H1 (cell line): ENCODE measurements around the gene IGSF9B. TPM values are rescaled to one million over a fixed set of nuclear protein-coding genes. Genes with fewer than 3 reads are reported as not detected.

ENCODE experiments used
- CTCF ChIA-PET: fragments of 300-600 bp; sonication (Branson Sonifier 250); formaldehyde crosslinking; loops from one replicate; lab custom pipeline; 2021; ENCODE audit not compliant: partially characterized antibody; lab: Charles Lee
- POLR2A ChIA-PET: fragments of 300-600 bp; sonication (Branson Sonifier 250); formaldehyde crosslinking; loops from one replicate; lab custom pipeline; 2021; ENCODE audit warnings: inconsistent platforms; ENCODE audit not compliant: partially characterized antibody; lab: Charles Lee
- DNase-seq, 2 experiments: peaks; one replicate each; pipeline versions ENCODE4 v3.0.0 to v3.0.0-alpha.2; 2010 to 2022; ENCODE audit warnings: low spot score in 2 of 2, low read depth in 1 of 2, mixed read lengths in 1 of 2
- FAIRE-seq: peaks from 2 replicates; lab custom pipeline; 2011; peaks lifted over from hg19 to GRCh38; lab: Jason Lieb, UNC
- H2AFZ ChIP-seq: 2 replicates; pipeline ENCODE4 v1.8.1; 2012; ENCODE audit warnings: low read length, inconsistent platforms
- H2AK5ac ChIP-seq: 2 replicates; pipeline ENCODE4 v1.6.1; 2013; ENCODE audit warnings: low read depth, low read length
- H2BK120ac ChIP-seq: replicated peaks from 2 replicates; pipeline ENCODE3; 2013; ENCODE audit warnings: low read depth, low read length, inconsistent platforms
- H2BK12ac ChIP-seq: 2 replicates; pipeline ENCODE4 v1.6.1; 2013; ENCODE audit warnings: low read depth, low read length
- H2BK15ac ChIP-seq: 2 replicates; pipeline ENCODE4 v1.6.1; 2013; ENCODE audit warnings: low read length
- H2BK20ac ChIP-seq: 2 replicates; pipeline ENCODE4 v1.6.1; 2013; ENCODE audit warnings: low read length
- H2BK5ac ChIP-seq: 2 replicates; pipeline ENCODE4 v1.6.1; 2013; ENCODE audit warnings: low read depth, low read length
- H3K14ac ChIP-seq: 2 replicates; pipeline ENCODE4 v1.6.1; 2013; ENCODE audit warnings: inconsistent platforms; ENCODE audit not compliant: insufficient read length
- H3K18ac ChIP-seq: 2 replicates; pipeline ENCODE4 v1.6.1; 2013; ENCODE audit warnings: low read length; ENCODE audit errors: extremely low read depth
- H3K23ac ChIP-seq: 2 replicates; pipeline ENCODE4 v1.6.1; 2013; ENCODE audit warnings: inconsistent platforms; ENCODE audit not compliant: insufficient read length
- H3K23me2 ChIP-seq: 2 replicates; pipeline ENCODE4 v1.6.1; 2013; ENCODE audit warnings: low read depth, low read length
- H3K27ac ChIP-seq: 2 replicates; pipeline ENCODE4 v1.6.1; 2011; ENCODE audit warnings: low read depth, low read length, inconsistent platforms
- H3K27me3 ChIP-seq, 4 experiments: replicated peaks in 1 of 4; 1 replicate in 1 of 4; 2 replicates in 3 of 4; pipeline versions ENCODE4 v1.6.1 to v1.8.1; 2011 to 2013; ENCODE audit warnings: low read length in 3 of 4, mild to moderate bottlenecking in 3 of 4, inconsistent platforms in 2 of 4, mixed read lengths in 2 of 4, moderate library complexity in 1 of 4; ENCODE audit not compliant: control insufficient read depth in 3 of 4, insufficient read depth in 3 of 4; ENCODE audit errors: extremely low read depth in 1 of 4
- H3K36me3 ChIP-seq, 4 experiments: 2 replicates each; pipeline versions ENCODE4 v1.6.1 to v1.8.1; 2011 to 2013; ENCODE audit warnings: mild to moderate bottlenecking in 4 of 4, low read length in 3 of 4, moderate library complexity in 2 of 4, control low read depth in 1 of 4, inconsistent platforms in 1 of 4; ENCODE audit not compliant: insufficient read depth in 4 of 4, control insufficient read depth in 2 of 4
- H3K4ac ChIP-seq: replicated peaks from 2 replicates; pipeline ENCODE3; 2013; ENCODE audit warnings: low read length, low read depth, mixed read lengths, inconsistent platforms; ENCODE audit not compliant: insufficient read length
- H3K4me1 ChIP-seq, 4 experiments: replicated peaks in 1 of 4; 1 replicate in 1 of 4; 2 replicates in 3 of 4; pipeline versions ENCODE4 v1.6.1 to v1.8.1; 2011 to 2013; ENCODE audit warnings: low read length in 3 of 4, inconsistent platforms in 2 of 4, mixed read lengths in 1 of 4; ENCODE audit not compliant: insufficient read depth in 4 of 4, control insufficient read depth in 3 of 4
- H3K4me2 ChIP-seq, 2 experiments: 2 replicates each; pipeline versions ENCODE4 v1.6.1 to v1.8.1; 2011 to 2013; ENCODE audit warnings: low read depth in 2 of 2, low read length in 2 of 2, control low read depth in 1 of 2, inconsistent platforms in 1 of 2, mild to moderate bottlenecking in 1 of 2; ENCODE audit not compliant: insufficient read depth in 1 of 2
- H3K4me3 ChIP-seq, 4 experiments: fragments of 200-600, 300-600 bp in 1 of 4; sonication (generic), shearing (Covaris generic), sonication (Bioruptor Twin) in 1 of 4; 2 replicates each; pipeline versions ENCODE4 v1.5.1 to v1.8.1; 2011 to 2016; ENCODE audit warnings: low read length in 4 of 4, low read depth in 3 of 4, control low read depth in 2 of 4, inconsistent platforms in 2 of 4, mild to moderate bottlenecking in 2 of 4, mixed read lengths in 1 of 4, moderate library complexity in 1 of 4; ENCODE audit not compliant: insufficient read depth in 2 of 4; ENCODE audit errors: extremely low read depth in 1 of 4
- H3K56ac ChIP-seq: replicated peaks from 2 replicates; pipeline ENCODE3; 2013; ENCODE audit warnings: low read depth, mild to moderate bottlenecking, mixed read lengths, low read length, inconsistent platforms; ENCODE audit not compliant: insufficient read length
- H3K79me1 ChIP-seq: 2 replicates; pipeline ENCODE4 v1.6.1; 2013; ENCODE audit warnings: low read depth, low read length, control low read depth
- H3K79me2 ChIP-seq, 2 experiments: 2 replicates each; pipeline versions ENCODE4 v1.6.1 to v1.8.1; 2012 to 2013; ENCODE audit warnings: low read length in 2 of 2, mild to moderate bottlenecking in 2 of 2, inconsistent platforms in 1 of 2; ENCODE audit not compliant: insufficient read depth in 2 of 2, control insufficient read depth in 1 of 2
- H3K9ac ChIP-seq, 4 experiments: replicated peaks in 1 of 4; 1 replicate in 1 of 4; 2 replicates in 3 of 4; pipeline versions ENCODE4 v1.6.1 to v1.8.1; 2011 to 2013; ENCODE audit warnings: low read depth in 3 of 4, low read length in 3 of 4, control low read depth in 2 of 4, mild to moderate bottlenecking in 2 of 4, moderate library complexity in 2 of 4, inconsistent platforms in 1 of 4; ENCODE audit errors: extremely low read depth in 1 of 4
- H3K9me3 ChIP-seq, 2 experiments: 2 replicates each; pipeline versions ENCODE4 v1.6.1 to v1.8.1; 2012 to 2013; ENCODE audit warnings: mild to moderate bottlenecking in 2 of 2, moderate library complexity in 2 of 2, control low read depth in 1 of 2, inconsistent platforms in 1 of 2, low read depth in 1 of 2, low read length in 1 of 2, mixed read lengths in 1 of 2; ENCODE audit not compliant: insufficient read depth in 2 of 2
- H4K20me1 ChIP-seq, 2 experiments: replicated peaks in 1 of 2; 2 replicates each; pipeline versions ENCODE3 to v1.8.1; 2011 to 2013; ENCODE audit warnings: inconsistent platforms in 2 of 2, low read length in 2 of 2, mild to moderate bottlenecking in 1 of 2; ENCODE audit not compliant: insufficient read depth in 2 of 2, control insufficient read depth in 1 of 2
- H4K5ac ChIP-seq: 2 replicates; pipeline ENCODE4 v1.6.1; 2013; ENCODE audit warnings: low read length, low read depth, mixed read lengths, inconsistent platforms; ENCODE audit not compliant: insufficient read length
- H4K8ac ChIP-seq: 2 replicates; pipeline ENCODE4 v1.8.0; 2013; ENCODE audit warnings: mild to moderate bottlenecking, moderate library complexity, low read length, inconsistent platforms; ENCODE audit not compliant: insufficient read depth; ENCODE audit errors: extremely low read depth
- H4K91ac ChIP-seq: replicated peaks from 2 replicates; pipeline ENCODE3; 2013; ENCODE audit warnings: low read length, mixed read lengths, inconsistent platforms; ENCODE audit not compliant: insufficient read length
- EP300 ChIP-seq, 2 experiments: IDR thresholded peaks; 1 replicate in 1 of 2; 2 replicates in 1 of 2; pipeline ENCODE4 v1.6.1; 2011 to 2012; ENCODE audit warnings: low read depth in 2 of 2, low read length in 2 of 2, mild to moderate bottlenecking in 2 of 2, borderline replicate concordance in 1 of 2, inconsistent platforms in 1 of 2, moderate library complexity in 1 of 2
- FOSL1 ChIP-seq: IDR thresholded peaks from 2 replicates; pipeline ENCODE4 v1.6.1; 2011; ENCODE audit warnings: mild to moderate bottlenecking, low read depth, low read length, moderate library complexity; ENCODE audit not compliant: insufficient read depth
- HDAC2 ChIP-seq, 2 experiments: fragments of 300-600 bp in 1 of 2; sonication (generic) in 1 of 2; IDR thresholded peaks; 2 replicates each; pipeline ENCODE4 v1.6.1; 2011 to 2012; ENCODE audit warnings: low read depth in 2 of 2, low read length in 2 of 2, mild to moderate bottlenecking in 2 of 2, moderate library complexity in 2 of 2, borderline replicate concordance in 1 of 2, inconsistent platforms in 1 of 2
- KDM4A ChIP-seq: IDR thresholded peaks from one replicate; pipeline ENCODE4 v1.7.1; 2012; ENCODE audit warnings: low read depth, mild to moderate bottlenecking, moderate library complexity, low read length, inconsistent platforms; ENCODE audit not compliant: severe bottlenecking
- SIX5 ChIP-seq: IDR thresholded peaks from 2 replicates; pipeline ENCODE4 v1.6.1; 2011; ENCODE audit warnings: mild to moderate bottlenecking, low read depth, low read length
- SP4 ChIP-seq: IDR thresholded peaks from 2 replicates; pipeline ENCODE4 v1.6.1; 2012; ENCODE audit warnings: low read length, inconsistent platforms
- SUZ12 ChIP-seq: fragments of 200-600 bp; sonication (generic); IDR thresholded peaks from 2 replicates; pipeline ENCODE4 v1.6.1; 2012; ENCODE audit warnings: mild to moderate bottlenecking, inconsistent platforms, low read length, moderate library complexity, mixed read lengths
- TAF7 ChIP-seq: optimal IDR thresholded peaks from 2 replicates; pipeline ENCODE3; 2011; ENCODE audit warnings: low read depth, mild to moderate bottlenecking, inconsistent platforms, low read length, moderate library complexity, borderline replicate concordance
- TCF12 ChIP-seq: IDR thresholded peaks from 2 replicates; pipeline ENCODE4 v1.6.1; 2011; ENCODE audit warnings: low read depth, mild to moderate bottlenecking, low read length
- TEAD4 ChIP-seq: IDR thresholded peaks from 2 replicates; pipeline ENCODE4 v1.6.1; 2012; ENCODE audit warnings: low read depth, low read length, inconsistent platforms, mixed read lengths
- WGBS, 2 experiments: shearing (Covaris generic) in 1 of 2; methylation state at CpG; one replicate each; pipeline versions ENCODE4 v1.1.6 to v1.1.7; 2013 to 2015; ENCODE audit warnings: low lambda C conversion rate in 2 of 2, mixed read lengths in 2 of 2, inconsistent platforms in 1 of 2, low coverage in 1 of 2, missing lambda C conversion rate in 1 of 2; ENCODE audit not compliant: insufficient replicate concordance in 2 of 2, insufficient coverage in 1 of 2, insufficient read length in 1 of 2; ENCODE audit errors: extremely low coverage in 1 of 2, missing lambda C conversion rate in 1 of 2; 5-methylcytosine and 5-hydroxymethylcytosine counted together
- polyA plus RNA-seq, 7 experiments: library from polyadenylated mRNA; depleted of rRNA in 3 of 7; stranded (reverse) in 5 of 7; unstranded in 2 of 7; fragments of >200 nt in 5 of 7; fragments of 200-250 nt in 2 of 7; gene quantifications; 1 replicate in 5 of 7; 2 replicates in 1 of 7; 4 replicates in 1 of 7; pipeline versions ENCODE4 v1.2.1 to v1.2.3, GENCODE V29; 2011 to 2013; ENCODE audit warnings: missing spikeins in 2 of 7, mixed read lengths in 2 of 7
- total RNA-seq: library from RNA; stranded (reverse); fragmentation: NEBNext Ultra II Directional; extraction: Animal tissue kit (Norgen Biotek cat#: 25700); gene quantifications from 2 replicates; pipeline ENCODE4 v1.2.1, GENCODE V29; 2021
- TF ChIP-seq, protein P1 (sequence below), 3 experiments: IDR thresholded peaks; 1 replicate in 2 of 3; 2 replicates in 1 of 3; pipeline versions ENCODE4 v1.5.1 to v1.6.1; 2011; ENCODE audit warnings: low read length in 3 of 3, mild to moderate bottlenecking in 3 of 3, inconsistent platforms in 2 of 3, low read depth in 1 of 3, moderate library complexity in 1 of 3; ENCODE audit not compliant: insufficient read depth in 1 of 3; ENCODE audit errors: control extremely low read depth in 1 of 3

The IGSF9B gene
- total and polyA plus RNA-seq, 2 of the 8 experiments (the other 6 are each of a cell fraction or from before 2014, with no cell fraction given) = 16.5 to 49.2 TPM

DNA sequence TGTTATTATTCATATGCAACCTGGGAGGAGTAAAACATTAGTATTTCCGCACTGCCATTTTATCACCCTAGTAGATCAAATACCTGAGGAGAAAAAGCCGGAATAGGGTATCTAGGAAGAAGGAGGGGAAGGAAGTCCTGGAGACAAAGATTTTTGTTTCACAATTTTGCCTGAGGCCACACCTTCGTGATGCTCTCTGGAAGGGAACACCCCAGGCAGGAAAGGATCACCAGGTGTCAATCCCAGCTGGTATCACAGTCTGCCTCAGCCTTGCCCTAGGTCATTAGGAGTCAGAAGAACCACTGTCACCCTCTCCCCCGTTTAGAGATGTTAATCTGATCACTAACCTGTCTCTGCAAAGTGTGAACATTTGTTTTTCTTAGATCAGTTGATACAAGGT is 35.4 kb upstream of the IGSF9B start:
- POLR2A ChIA-PET = no interaction called here
- CTCF ChIA-PET = interaction anchor here (1.3 kb wide), 1 partner anchor 38 kb away, joined by 3 read pairs; no protein-coding TSS in a partner anchor
- TF ChIP-seq SIX5 = no peak
- TF ChIP-seq EP300 (IDR thresholded peaks at IDR 0.05; ENCODE audit: borderline replicate concordance in 1 of 2, low read depth in 2 of 2, low read length in 2 of 2) = no peak
- TF ChIP-seq TEAD4 = no peak
- TF ChIP-seq SP4 = no peak
- TF ChIP-seq SUZ12 = no peak
- TF ChIP-seq TAF7 = no peak
- TF ChIP-seq, protein P1, sequence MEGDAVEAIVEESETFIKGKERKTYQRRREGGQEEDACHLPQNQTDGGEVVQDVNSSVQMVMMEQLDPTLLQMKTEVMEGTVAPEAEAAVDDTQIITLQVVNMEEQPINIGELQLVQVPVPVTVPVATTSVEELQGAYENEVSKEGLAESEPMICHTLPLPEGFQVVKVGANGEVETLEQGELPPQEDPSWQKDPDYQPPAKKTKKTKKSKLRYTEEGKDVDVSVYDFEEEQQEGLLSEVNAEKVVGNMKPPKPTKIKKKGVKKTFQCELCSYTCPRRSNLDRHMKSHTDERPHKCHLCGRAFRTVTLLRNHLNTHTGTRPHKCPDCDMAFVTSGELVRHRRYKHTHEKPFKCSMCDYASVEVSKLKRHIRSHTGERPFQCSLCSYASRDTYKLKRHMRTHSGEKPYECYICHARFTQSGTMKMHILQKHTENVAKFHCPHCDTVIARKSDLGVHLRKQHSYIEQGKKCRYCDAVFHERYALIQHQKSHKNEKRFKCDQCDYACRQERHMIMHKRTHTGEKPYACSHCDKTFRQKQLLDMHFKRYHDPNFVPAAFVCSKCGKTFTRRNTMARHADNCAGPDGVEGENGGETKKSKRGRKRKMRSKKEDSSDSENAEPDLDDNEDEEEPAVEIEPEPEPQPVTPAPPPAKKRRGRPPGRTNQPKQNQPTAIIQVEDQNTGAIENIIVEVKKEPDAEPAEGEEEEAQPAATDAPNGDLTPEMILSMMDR (IDR thresholded peaks at IDR 0.05; ENCODE audit: control extremely low read depth in 1 of 3, insufficient read depth in 1 of 3, low read depth in 1 of 3, low read length in 3 of 3) = no peak
- no peak for TF ChIP-seq FOSL1
- no peak for TF ChIP-seq KDM4A
- no peak for TF ChIP-seq TCF12
- no peak for TF ChIP-seq HDAC2 (IDR thresholded peaks at IDR 0.05; ENCODE audit: borderline replicate concordance in 1 of 2, low read depth in 2 of 2, low read length in 2 of 2)

More for the DNA sequence above, 35.4 kb upstream of the IGSF9B start:
- no peak overlapping the region for H3K23ac ChIP-seq
- no peak overlapping the region for H2AFZ ChIP-seq
- H3K56ac ChIP-seq = no peak overlapping the region
- 85% methylated on average over 4 of the region's 4 CpGs; no CpG with 5 or more reads in 1 of the 2 experiments for WGBS, 2 experiments
- H4K5ac ChIP-seq = no peak overlapping the region
- H2BK120ac ChIP-seq = no peak overlapping the region
- H2AK5ac ChIP-seq = no peak overlapping the region
- H3K4me2 ChIP-seq = no peak overlapping the region
- H4K20me1 ChIP-seq = no peaks in the 10 kb centered on the region
- no peaks in the 10 kb centered on the region; a peak in 1 of 7 replicates for H3K4me1 ChIP-seq
- H4K8ac ChIP-seq = no peak overlapping the region
- no peak overlapping the region for H3K18ac ChIP-seq
- H2BK5ac ChIP-seq = no peak overlapping the region
- H3K14ac ChIP-seq = no peak overlapping the region
- no peak for FAIRE-seq
- no peaks in the 10 kb centered on the region for H3K23me2 ChIP-seq
- no peak for DNase-seq
- H3K36me3 ChIP-seq = no peaks in the 10 kb centered on the region
- H3K79me2 ChIP-seq = no peaks in the 10 kb centered on the region
- no peak overlapping the region for H4K91ac ChIP-seq
- H2BK15ac ChIP-seq = no peak overlapping the region
- H3K79me1 ChIP-seq = no peaks in the 10 kb centered on the region
- H2BK20ac ChIP-seq = no peak overlapping the region
- no peak overlapping the region for H3K4ac ChIP-seq
- H2BK12ac ChIP-seq = no peak overlapping the region
- H3K27me3 ChIP-seq = no peaks in the 10 kb centered on the region
- no peak overlapping the region for H3K27ac ChIP-seq
- no peaks in the 10 kb centered on the region for H3K9me3 ChIP-seq
- H3K4me3 ChIP-seq = no peak overlapping the region
- H3K9ac ChIP-seq = no peak overlapping the region
